GM19025 (cell line): ENCODE data around the gene IQSEC3.
"Not testable (repeated sequence)": the region's sequence is repeated elsewhere in the genome, so short reads cannot be mapped to it uniquely, and the experiment has no call there.

ENCODE experiments used
- ATAC-seq: cut with Tn5 transposase; IDR thresholded peaks from one replicate; pipeline ENCODE4 v1.9.1; 2021; ENCODE audit warnings: mild to moderate bottlenecking, low read depth, moderate library complexity; ENCODE audit not compliant: unreplicated experiment

The IQSEC3 gene

DNA sequence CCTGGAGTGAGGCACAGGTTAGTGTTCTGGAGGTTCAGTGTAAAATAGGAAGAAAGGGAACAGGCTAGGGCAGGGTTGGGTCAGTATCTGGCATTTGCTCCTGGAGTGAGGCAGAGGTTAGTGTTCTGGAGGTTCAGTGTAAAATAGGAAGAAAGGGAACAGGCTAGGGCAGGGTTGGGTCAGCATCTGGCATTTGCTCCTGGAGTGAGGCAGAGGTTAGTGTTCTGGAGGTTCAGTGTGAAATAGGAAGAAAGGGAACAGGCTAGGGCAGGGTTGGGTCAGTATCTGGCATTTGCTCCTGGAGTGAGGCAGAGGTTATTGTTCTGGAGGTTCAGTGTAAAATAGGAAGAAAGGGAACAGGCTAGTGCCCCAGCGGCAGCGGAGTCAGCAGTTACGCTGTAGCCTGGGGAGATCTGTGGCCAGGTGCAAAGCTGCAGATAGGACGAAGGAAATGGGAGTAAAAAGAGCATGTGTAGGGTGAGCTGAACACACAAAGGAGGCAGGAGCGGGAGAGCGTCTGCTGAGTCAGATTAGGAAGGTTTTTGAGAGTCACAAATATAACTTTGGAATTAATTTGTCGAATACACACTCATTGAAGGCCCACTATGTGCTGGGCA lies 67.2 kb downstream of the IQSEC3 start:
- not testable (repeated sequence) for ATAC-seq

DNA sequence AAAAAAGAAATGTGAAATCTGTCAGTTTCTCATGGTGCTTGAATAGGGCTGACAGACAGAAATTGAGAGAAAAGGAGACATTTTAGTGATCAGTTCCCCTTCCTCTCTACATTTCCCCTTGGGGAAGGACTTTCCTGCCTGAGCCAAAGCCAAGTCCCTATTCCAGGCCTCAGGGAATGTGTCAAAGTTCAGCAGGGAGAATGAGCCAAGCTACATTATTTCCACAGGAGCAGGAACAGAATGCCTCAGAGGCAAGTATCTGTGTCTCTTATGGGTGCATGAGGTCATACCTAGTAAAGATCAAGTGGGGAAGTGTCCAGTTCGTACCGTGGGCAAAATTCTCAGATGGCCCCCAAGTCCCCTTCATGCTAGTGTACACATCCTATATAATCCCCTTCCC lies 68.6 kb downstream of the IQSEC3 start:
- ATAC-seq, result no peak

DNA sequence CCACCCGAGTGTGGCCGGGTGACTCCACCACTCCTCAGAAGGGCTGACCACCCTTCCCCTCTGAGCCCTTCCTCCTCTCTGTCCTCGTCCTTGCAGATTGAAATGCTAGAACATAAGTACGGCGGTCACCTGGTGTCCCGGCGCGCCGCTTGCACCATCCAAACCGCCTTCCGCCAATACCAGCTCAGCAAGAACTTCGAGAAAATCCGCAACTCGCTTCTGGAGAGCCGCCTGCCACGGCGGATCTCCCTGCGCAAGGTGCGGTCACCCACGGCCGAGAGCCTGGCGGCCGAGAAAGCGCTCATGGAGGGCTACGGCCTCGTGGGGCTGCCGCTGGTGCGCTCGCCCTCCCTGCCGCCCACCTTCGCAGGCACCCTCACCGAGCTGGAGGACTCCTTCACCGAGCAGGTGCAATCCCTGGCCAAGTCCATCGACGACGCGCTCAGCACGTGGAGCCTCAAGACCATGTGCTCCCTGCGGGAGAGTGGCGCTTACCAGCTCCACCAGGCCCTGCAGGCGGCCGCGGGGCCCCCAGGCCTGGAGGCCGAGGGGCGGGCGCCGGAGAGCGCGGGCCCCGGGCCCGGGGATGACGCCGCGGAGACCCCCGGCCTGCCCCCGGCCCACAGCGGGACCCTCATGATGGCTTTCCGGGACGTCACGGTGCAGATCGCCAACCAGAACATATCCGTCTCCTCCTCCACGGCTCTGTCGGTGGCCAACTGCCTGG lies 71.8 kb downstream of the IQSEC3 start:
- no peak for ATAC-seq

DNA sequence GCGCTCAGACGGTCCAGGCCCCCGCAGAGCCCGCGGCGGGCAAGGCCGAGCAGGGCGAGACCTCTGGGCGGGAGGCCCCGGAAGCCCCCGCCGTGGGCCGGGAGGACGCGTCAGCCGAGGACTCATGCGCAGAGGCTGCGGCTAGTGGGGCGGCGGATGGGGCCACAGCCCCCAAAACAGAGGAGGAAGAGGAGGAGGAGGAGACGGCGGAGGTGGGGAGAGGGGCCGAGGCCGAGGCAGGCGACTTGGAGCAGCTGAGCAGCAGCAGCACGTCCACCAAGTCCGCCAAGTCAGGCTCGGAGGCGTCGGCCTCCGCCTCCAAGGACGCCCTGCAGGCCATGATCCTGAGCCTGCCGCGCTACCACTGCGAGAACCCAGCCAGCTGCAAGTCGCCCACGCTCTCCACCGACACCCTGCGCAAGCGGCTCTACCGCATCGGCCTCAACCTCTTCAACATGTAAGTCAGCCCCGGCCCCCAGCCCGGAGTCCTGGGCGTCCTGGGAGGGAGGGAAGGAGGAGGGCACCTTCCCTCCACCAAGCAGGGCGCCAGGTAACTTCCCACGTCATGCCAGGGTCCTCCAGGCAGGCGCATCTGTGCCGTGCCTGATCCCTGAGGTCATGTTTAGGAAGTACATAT lies 72.4 kb downstream of the IQSEC3 start:
- no peak for ATAC-seq

DNA sequence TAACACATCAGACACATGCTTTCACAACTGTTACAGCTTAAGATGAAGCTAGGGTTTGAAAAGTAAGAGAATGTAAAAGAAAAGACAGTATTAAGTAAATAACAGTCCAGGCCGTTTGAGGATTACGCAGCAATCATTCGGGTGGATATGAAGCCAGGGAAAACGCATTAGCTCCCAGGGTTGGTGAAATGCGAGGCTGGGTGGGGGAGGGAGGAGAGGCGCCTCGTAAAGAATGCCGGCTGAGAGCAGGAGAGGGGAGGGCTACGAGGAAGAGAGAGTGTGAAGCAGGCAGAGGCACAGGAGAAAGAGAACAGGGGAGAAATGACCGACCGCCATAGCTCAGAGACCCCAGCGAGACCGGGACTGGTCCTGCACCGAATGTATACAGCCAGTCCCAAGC lies 73.0 kb downstream of the IQSEC3 start:
- no peak for ATAC-seq

DNA sequence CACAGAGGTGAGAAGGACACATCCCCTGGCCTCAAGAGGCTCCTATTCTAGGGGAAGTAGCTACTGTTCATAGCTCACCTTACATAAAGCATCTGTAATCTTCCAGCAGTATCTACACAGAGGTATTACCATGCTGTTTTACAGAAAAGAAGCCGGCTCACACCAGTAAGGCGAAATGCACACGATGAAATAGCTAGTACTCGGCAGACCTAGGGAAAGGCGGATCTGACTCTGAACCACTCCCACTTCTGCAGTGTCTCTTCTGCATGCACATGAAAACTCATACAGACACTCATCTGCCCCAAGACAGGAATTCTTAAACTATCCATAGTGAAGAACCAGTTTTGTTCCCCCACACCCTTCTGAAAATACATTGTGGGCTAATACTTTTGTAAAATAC lies 73.6 kb downstream of the IQSEC3 start:
- no peak for ATAC-seq

DNA sequence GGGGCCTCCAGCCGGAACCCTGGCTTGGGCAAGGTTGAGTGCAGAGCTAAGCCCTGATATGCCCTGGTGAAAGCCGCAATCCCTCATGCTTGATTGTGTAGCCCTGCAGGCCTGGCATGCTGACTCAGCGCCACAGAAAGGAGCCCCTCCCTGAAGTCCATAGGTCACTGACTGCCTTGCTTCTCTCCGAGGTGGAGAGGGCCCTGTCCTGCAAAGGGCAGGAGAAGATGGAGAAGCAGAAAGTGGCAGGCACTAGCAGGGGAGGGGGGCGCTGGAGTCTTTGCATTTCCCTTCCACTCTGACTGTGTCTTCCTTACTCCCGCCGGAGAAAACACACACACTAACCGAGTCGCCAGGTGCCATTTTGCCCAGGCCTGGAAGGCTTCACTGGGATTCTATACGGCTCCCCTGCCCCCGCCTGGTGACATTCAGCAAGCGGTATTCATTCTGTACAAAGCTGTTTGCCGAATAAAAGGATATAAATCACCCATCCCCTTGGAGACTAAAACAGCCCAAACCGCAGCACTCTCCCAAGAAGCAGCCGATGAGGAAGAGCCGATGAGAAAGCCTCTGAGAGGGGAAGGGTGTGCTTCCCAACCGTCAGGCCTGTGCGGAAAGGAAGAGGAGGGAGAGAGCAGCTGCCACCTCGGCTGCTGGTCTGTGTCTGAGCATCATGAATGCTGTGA lies 77.5 kb downstream of the IQSEC3 start:
- no peak for ATAC-seq

DNA sequence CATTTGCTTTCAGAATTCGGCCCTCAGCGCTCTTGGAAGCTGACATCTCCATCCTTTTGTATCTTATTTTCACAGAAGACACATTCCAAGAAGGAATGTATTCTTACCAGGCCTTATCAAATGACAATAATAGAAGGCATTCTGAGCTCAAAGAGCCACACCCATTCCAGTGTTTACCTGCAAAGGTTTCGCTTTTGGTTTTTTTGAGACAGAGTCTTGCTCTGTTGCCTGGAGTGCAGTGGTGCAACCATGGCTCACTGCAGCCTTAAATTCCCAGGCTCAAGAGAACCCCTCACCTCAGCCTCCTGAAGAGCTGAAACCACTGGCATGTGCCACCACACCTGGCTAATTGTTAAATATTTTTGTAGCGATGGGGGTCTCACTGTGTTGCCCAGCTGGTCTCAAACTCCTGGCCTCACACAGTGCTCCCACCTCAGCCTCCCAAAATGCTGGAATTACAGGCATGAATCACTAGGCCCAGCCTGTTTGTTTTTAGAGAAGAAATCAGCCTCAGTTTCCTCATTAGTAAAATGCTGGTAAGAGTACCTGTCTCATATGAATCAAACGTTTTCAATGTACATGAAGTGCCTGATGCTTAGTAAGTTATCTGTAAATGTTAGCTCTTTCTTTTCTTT lies 78.2 kb downstream of the IQSEC3 start:
- no peak for ATAC-seq

DNA sequence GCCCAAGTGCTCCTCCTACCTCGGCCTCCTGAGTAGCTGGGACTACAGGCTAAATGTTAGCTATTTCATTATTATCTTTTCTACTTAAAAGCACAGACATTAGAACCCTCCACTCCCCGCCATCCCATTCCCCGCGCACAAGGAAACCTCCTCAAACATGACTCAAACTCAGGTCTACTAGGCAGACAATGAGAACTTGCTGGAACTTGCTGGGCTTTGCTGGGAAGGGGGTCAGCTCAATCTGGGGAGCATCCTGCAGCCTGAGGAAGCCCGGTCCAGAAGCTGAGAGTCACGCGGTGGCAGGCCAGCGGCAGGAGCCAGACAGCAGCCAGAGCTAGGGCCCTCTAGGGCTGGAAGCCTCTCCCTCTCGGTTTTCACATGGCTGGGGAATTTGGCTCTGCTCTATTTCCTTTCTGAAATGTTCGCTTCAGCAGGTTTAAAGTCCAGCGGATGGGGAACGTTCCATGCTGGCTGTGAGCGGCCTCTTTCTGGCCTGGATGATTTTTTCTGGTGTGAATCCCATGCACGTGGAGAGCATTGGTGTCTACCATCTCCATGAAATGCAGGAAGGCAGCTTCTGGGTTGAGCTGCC lies 78.9 kb downstream of the IQSEC3 start:
- ATAC-seq, result no peak

DNA sequence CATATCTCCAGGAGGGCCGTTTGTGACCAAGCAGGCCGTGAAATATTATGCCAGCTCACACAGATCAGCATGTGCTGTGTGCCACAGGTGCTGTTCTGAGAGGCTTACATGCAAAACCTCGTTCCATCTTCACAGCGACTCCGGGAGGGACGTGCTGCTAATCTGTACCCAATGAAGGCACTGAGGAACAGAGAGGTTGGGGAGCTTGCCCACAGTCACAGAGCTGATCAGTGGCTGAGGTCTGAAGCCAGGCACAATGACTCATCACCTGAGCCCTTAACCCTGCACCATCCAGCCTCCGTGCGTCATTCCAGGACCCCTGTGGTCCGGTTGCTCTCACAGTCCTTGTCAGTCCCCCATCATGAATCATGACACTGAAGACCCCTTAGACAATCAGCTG lies 80.7 kb downstream of the IQSEC3 start:
- no peak for ATAC-seq

DNA sequence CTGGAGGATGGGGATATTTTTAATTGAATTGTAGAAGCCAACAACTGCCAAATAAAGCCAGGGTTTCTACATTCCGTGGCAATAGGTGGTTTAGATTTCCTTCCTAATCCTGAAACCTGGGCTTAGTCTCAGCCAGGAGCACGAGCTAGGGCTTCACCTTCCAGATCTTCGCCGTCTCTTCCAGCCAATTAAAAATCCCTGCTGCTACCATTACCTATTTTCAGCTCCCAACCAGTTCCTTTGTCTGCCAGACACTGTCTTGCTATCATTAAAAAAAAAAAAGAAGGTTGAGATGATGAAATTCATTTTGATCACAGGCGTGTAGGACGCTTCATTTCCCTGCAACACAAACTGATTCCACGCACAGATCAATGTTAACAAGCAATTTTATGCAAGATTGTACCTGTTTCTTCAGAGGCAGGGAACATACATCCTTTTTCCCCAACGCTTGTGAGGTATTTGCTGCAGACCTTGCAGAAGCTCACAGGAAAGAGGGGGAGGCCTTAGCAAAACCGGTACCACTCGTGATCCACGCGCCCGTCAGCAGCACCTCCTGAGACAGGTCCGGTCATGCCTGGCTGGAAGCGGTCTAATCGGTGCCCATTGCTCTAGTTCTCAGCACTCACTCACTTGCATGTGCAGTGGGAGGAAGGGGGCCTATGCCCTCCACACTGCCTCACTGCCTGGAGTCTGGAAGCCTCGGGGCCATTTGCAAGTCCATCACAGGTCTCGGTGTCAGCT lies 82.3 kb downstream of the IQSEC3 start:
- no peak for ATAC-seq

DNA sequence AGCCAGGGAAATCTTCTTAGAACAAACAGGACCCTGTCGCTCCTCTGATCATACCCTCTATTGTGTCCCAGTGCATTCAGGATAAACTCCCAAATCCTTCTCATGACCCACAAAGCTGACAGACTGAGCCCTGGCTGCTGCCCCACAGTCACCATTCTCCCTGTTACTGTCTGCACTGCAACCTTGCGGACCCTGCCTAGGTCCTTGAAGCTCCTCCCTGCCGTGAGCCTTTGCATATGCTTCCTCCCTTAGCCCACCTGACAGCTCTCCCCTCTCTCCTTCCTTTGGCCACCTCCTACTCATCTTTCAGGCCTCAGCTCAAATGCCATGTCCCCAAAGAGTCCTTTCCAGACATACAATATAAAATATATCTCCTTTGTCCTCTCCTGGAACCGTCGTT lies 85.0 kb downstream of the IQSEC3 start:
- ATAC-seq, result no peak

DNA sequence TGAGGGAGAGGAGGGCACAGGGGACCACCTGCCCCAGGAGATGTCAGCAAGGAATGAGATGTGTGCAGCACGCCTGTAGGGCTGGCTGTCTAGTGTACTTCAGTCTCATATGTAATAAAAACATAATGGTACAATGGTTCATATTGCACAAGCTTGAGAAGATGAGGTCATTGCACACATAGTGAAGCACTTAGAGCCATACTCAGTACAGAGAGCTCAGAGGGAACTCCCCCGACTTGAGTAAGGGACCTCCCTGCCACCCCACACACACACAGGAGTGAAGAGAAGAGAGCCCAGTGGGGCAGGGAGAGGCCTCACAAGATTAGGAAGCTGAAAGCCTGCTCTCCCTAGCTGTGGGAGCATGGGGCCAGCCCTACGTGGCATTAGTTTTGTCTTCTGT lies 85.9 kb downstream of the IQSEC3 start:
- ATAC-seq, result no peak

DNA sequence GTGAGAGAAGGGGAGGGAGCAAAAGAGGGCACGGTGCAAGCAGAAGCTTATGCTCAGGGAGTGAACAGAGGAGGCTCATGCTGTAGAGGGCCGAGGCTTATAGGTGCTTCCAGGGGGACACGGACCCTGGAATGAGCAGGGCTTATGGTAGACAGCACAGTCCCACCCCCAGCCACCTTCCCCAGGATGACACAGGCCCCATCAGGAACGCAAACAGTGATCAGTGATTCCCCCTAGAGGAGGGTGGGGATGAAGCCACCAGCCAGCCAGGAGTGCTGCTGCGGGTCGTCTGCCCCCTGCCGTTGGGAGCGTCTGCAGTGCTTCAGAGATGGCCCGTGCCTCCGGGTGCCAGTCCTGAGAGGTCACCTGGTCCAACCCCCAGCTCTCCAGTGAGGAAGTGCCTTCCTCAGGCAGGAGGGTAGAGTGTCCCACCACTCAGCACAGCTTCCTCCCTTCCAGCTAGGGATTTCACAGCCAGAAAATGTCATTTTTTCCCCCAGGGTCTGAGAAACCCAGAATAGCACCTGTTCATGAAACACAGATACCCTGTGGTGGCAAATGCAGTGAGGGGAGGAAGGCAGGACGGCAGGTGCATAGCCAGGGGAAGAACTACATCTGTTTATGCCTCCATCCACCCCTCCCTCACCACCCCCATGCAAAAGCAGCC lies 86.6 kb downstream of the IQSEC3 start:
- ATAC-seq, result no peak

DNA sequence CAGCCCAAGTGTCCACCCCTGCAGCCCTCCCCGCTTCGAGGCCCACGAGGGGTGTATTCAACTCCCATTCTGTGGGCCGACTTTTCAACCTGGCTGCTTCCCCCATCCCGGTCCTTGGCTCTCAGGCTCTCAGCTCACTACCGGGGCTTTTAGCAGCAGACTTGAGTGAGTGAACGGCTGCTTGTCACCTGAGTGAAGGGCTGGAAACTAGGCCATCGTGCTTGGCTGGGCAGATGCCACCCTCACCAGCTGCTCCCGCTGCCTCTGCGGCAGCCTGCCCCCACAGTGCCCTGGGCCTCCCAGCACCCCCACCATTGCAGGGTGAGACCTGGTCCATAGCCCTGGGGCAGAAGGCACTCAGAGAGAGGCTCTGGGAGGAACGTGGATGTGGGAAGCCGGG lies 87.5 kb downstream of the IQSEC3 start:
- no peak for ATAC-seq

DNA sequence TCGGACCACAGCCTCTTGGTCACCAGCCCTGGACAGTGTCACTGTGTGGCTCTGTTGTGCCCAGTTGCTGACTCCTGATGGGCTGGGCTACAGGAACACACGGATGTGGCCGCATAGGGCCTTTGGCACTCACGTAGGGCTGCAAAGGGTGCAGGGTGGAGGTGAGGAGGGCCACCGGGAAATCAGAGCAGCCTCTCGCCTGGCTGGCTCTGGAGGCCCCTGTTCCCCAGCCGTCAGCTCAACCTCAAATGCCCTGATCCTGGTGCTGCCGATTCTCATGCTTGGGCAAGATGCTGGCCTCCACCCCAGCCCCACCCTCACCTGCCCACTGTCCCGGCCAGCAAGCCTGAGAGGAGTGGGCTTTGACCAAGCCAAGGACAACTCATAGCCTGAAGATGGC lies 88.4 kb downstream of the IQSEC3 start:
- no peak for ATAC-seq

DNA sequence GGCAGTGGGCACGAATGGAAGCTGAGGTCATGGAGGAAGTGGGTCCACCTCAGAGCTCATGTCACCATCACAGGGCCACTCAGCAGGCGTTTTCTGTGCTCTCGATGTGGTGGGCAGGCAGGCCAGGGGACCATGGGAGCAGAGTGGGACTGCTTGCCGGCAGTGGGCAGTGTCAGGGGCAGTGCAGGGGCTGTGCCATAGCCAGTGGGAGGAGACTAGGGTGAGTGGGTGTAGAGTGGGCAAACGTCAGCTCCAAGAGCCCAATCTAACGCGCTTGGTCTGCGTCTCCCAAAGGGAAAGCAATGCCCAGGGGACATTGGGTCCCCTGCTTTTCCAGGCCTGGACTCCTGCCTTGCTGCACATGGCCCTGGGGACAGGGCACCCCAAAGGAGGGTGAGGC lies 89.1 kb downstream of the IQSEC3 start:
- no peak for ATAC-seq

DNA sequence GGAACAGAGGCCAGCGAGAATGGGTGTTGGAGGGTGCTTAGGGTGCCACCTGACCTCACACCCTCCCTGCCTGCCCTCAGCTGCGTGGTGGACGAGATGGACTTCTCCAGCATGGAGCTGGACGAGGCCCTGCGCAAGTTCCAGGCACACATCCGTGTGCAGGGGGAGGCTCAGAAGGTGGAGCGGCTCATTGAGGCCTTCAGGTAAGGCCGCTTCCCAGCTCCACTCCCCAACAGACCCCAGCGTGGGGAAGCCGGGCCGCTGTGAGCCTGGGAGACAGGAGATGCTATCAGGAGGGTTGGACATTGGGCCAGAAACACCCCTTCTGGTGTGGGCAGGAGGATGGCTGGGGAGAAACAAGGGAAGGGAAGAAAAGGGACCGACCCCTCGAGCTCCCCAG lies 90.4 kb downstream of the IQSEC3 start:
- ATAC-seq, result no peak

DNA sequence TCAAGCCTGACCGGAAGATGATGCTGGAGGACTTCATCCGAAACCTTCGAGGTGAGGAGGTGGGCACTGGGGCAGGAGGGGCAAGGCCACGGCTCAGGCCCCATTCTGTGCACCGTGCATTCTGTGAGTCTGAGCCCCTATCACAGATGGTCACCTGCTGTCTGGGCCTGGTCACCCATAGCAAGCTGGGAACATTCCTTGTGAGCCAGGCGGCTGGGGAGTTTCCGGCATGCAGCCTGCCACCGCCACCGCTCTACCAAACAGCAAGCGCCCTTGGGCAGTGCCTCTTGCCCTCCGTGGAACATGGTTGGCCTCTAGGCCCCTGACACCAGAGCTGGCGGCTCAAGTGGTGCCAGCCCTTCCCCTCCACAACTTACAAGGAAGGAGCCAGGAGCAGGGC lies 91.1 kb downstream of the IQSEC3 start:
- no peak for ATAC-seq
